ENCODE measurements around the gene TEX44. TPM values are rescaled to one million over a fixed set of nuclear protein-coding genes. Genes with fewer than 3 reads are reported as not detected.

The TEX44 gene
- polyA plus RNA-seq, 1 donor from 2014 or later, result not detected

- Histone ChIP-seq H3K9me3 (ENCODE audit: low read length) (no peaks in the 10 kb centered on the region), H3K27me3 (ENCODE audit: insufficient read depth, low read depth, low read length) (no peaks in the 10 kb centered on the region), H3K27ac (ENCODE audit: low read length) (no peak overlapping the region), H3F3A (ENCODE audit: insufficient read depth, low read length, poor library complexity, severe bottlenecking) (no peaks in the 10 kb centered on the region), H2AFZ (ENCODE audit: low read depth, low read length) (no peak overlapping the region), H3K36me3 (ENCODE audit: insufficient read depth, low read length) (no peaks in the 10 kb centered on the region), H3K4me3 (ENCODE audit: low read length) (no peak overlapping the region), H3K4me2 (ENCODE audit: low read length) (no peak overlapping the region), H3K9me2 (ENCODE audit: insufficient read depth, low read length) (no peaks in the 10 kb centered on the region), H3K9ac (ENCODE audit: low read length) (no peak overlapping the region), H4K20me1 (ENCODE audit: insufficient read depth) (no peaks in the 10 kb centered on the region), H3K79me2 (replicated peaks; ENCODE audit: insufficient read depth, low read length) (peaks cover 4% of the 10 kb centered on the region)
- TF ChIP-seq REST (IDR thresholded peaks at IDR 0.05; ENCODE audit: borderline replicate concordance) (no peak), POLR2AphosphoS5 (IDR thresholded peaks at IDR 0.05) (no peak), MXI1 (conservative IDR thresholded peaks at IDR 0.05; ENCODE audit: poor library complexity, severe bottlenecking) (no peak), EZH2 (IDR thresholded peaks at IDR 0.05; ENCODE audit: borderline replicate concordance, insufficient read depth, low read length, poor library complexity, severe bottlenecking) (no peak), SMC3 (conservative IDR thresholded peaks at IDR 0.05; ENCODE audit: poor library complexity) (no peak), EP300 (conservative IDR thresholded peaks at IDR 0.05; ENCODE audit: poor library complexity, severe bottlenecking) (no peak), RAD21 (conservative IDR thresholded peaks at IDR 0.05) (no peak), TAF1 (IDR thresholded peaks at IDR 0.05; ENCODE audit: low read depth) (no peak), CTCF (IDR thresholded peaks at IDR 0.05; ENCODE audit: poor library complexity, severe bottlenecking) (no peak)
These were observed 8.1 kb downstream of the TEX44 start for GRCh38 chr2:231600619-231601355.

- Histone ChIP-seq H3K9me3 (ENCODE audit: low read length) (no peaks in the 10 kb centered on the region), H3K79me2 (replicated peaks; ENCODE audit: insufficient read depth, low read length) (peaks cover 4% of the 10 kb centered on the region), H3K4me2 (ENCODE audit: low read length) (no peak overlapping the region), H2AFZ (ENCODE audit: low read depth, low read length) (no peak overlapping the region), H3K4me3 (ENCODE audit: low read length) (no peak overlapping the region), H3K9me2 (ENCODE audit: insufficient read depth, low read length) (no peaks in the 10 kb centered on the region), H3K27ac (ENCODE audit: low read length) (no peak overlapping the region), H3K9ac (ENCODE audit: low read length) (no peak overlapping the region), H3K36me3 (ENCODE audit: insufficient read depth, low read length) (no peaks in the 10 kb centered on the region), H4K20me1 (ENCODE audit: insufficient read depth) (no peaks in the 10 kb centered on the region), H3K27me3 (ENCODE audit: insufficient read depth, low read depth, low read length) (no peaks in the 10 kb centered on the region), H3F3A (ENCODE audit: insufficient read depth, low read length, poor library complexity, severe bottlenecking) (no peaks in the 10 kb centered on the region)
- TF ChIP-seq RAD21 (conservative IDR thresholded peaks at IDR 0.05) (peak; percentile 49), EZH2 (IDR thresholded peaks at IDR 0.05; ENCODE audit: borderline replicate concordance, insufficient read depth, low read length, poor library complexity, severe bottlenecking) (no peak), TAF1 (IDR thresholded peaks at IDR 0.05; ENCODE audit: low read depth) (no peak), EP300 (conservative IDR thresholded peaks at IDR 0.05; ENCODE audit: poor library complexity, severe bottlenecking) (no peak), SMC3 (conservative IDR thresholded peaks at IDR 0.05; ENCODE audit: poor library complexity) (peak; percentile 63), CTCF (IDR thresholded peaks at IDR 0.05; ENCODE audit: poor library complexity, severe bottlenecking) (peak; percentile 70), POLR2AphosphoS5 (IDR thresholded peaks at IDR 0.05) (no peak), REST (IDR thresholded peaks at IDR 0.05; ENCODE audit: borderline replicate concordance) (no peak), MXI1 (conservative IDR thresholded peaks at IDR 0.05; ENCODE audit: poor library complexity, severe bottlenecking) (no peak)
These were observed 8.9 kb downstream of the TEX44 start for GRCh38 chr2:231601356-231602229.

Measured in neural cell (in vitro differentiated cells).